OCI-LY1 (cell line): ENCODE data around the gene ELK4.

Source experiments
- H2AFZ ChIP-seq: fragments of 200-600 bp; sonication (generic), shearing (Covaris generic); 2 replicates; pipeline ENCODE4 v1.6.0; 2014; ENCODE audit warnings: antibody characterized with exemption, mild to moderate bottlenecking, low read length
- H3F3A ChIP-seq: fragments of 200-600 bp; sonication (generic), shearing (Covaris generic); 2 replicates; pipeline ENCODE4 v1.6.0; 2014; ENCODE audit warnings: mild to moderate bottlenecking, antibody characterized with exemption, low read length, moderate library complexity; ENCODE audit not compliant: insufficient read depth
- H3K27ac ChIP-seq: fragments of 200-600 bp; sonication (generic); 2 replicates; pipeline ENCODE4 v1.5.1; 2014; ENCODE audit warnings: low read length, mixed run types, mild to moderate bottlenecking, low read depth; ENCODE audit not compliant: poor library complexity, severe bottlenecking
- H3K27me3 ChIP-seq: fragments of 200-600 bp; sonication (generic); 2 replicates; pipeline ENCODE4 v1.6.0; 2014; ENCODE audit warnings: antibody characterized with exemption, mild to moderate bottlenecking, low read length, moderate library complexity; ENCODE audit not compliant: insufficient read depth
- H3K36me3 ChIP-seq: fragments of 200-600 bp; sonication (generic); 2 replicates; pipeline ENCODE4 v1.6.1; 2014; ENCODE audit warnings: mild to moderate bottlenecking, antibody characterized with exemption, low read length, moderate library complexity, mixed read lengths; ENCODE audit not compliant: insufficient read depth
- H3K4me1 ChIP-seq: fragments of 200-600 bp; sonication (generic); 2 replicates; pipeline ENCODE4 v1.5.1; 2014; ENCODE audit warnings: mild to moderate bottlenecking, low read length, moderate library complexity; ENCODE audit not compliant: insufficient read depth, severe bottlenecking
- H3K4me2 ChIP-seq: fragments of 200-600 bp; sonication (generic), shearing (Covaris generic); 2 replicates; pipeline ENCODE4 v1.6.1; 2014; ENCODE audit warnings: low read length
- H3K4me3 ChIP-seq: fragments of 200-600 bp; sonication (generic); 2 replicates; pipeline ENCODE4 v1.5.1; 2014; ENCODE audit warnings: low read length, low read depth, mild to moderate bottlenecking, mixed read lengths; ENCODE audit not compliant: poor library complexity, severe bottlenecking
- H3K79me2 ChIP-seq: fragments of 200-600 bp; shearing (Covaris generic); 2 replicates; pipeline ENCODE4 v1.6.1; 2016; ENCODE audit warnings: mixed run types, low read length, mixed read lengths; ENCODE audit not compliant: insufficient read depth
- H3K9ac ChIP-seq: fragments of 200-600 bp; sonication (generic), shearing (Covaris generic); 2 replicates; pipeline ENCODE4 v1.6.1; 2014; ENCODE audit warnings: mild to moderate bottlenecking, low read length, mixed read lengths
- H3K9me2 ChIP-seq: fragments of 200-600 bp; sonication (generic), shearing (Covaris generic); 2 replicates; pipeline ENCODE4 v1.6.1; 2014; ENCODE audit warnings: low read depth, mild to moderate bottlenecking, low read length, mixed read lengths
- H3K9me3 ChIP-seq: fragments of 200-600 bp; shearing (Covaris generic); 2 replicates; pipeline ENCODE4 v1.6.1; 2014; ENCODE audit warnings: low read length, mixed read lengths
- H4K20me1 ChIP-seq: fragments of 200-600 bp; sonication (generic), shearing (Covaris generic); 2 replicates; pipeline ENCODE4 v1.6.0; 2016; ENCODE audit warnings: mild to moderate bottlenecking, low read length; ENCODE audit not compliant: insufficient read depth
- CTCF ChIP-seq: fragments of 200-600 bp; sonication (generic), shearing (Covaris generic); IDR thresholded peaks from 2 replicates; pipeline ENCODE4 v1.5.1; 2017; ENCODE audit warnings: mild to moderate bottlenecking, antibody characterized with exemption, low read length, moderate library complexity, mixed read lengths
- EZH2 ChIP-seq: fragments of 200-600 bp; sonication (generic), shearing (Covaris generic); IDR thresholded peaks from 2 replicates; pipeline ENCODE4 v1.8.0; 2017; ENCODE audit warnings: borderline replicate concordance, mixed run types, mild to moderate bottlenecking, antibody characterized with exemption, low read length, moderate library complexity, mixed read lengths

ELK4 gene

GRCh38 chr1:205610901-205611466, 20.8 kb downstream of the ELK4 start:
- H3F3A ChIP-seq, result no peaks in the 10 kb centered on the region
- H3K36me3 ChIP-seq, result peaks cover 91% of the 10 kb centered on the region
- no peak overlapping the region for H3K27ac ChIP-seq
- H2AFZ ChIP-seq, result no peak overlapping the region
- H3K4me2 ChIP-seq, result no peak overlapping the region
- no peak for TF ChIP-seq EZH2
- TF ChIP-seq CTCF, result no peak
- no peaks in the 10 kb centered on the region for H4K20me1 ChIP-seq
- H3K79me2 ChIP-seq, result peaks cover 52% of the 10 kb centered on the region
- peaks cover 9% of the 10 kb centered on the region for H3K4me1 ChIP-seq
- no peak overlapping the region for H3K9ac ChIP-seq
- no peaks in the 10 kb centered on the region for H3K27me3 ChIP-seq
- H3K9me2 ChIP-seq, result no peaks in the 10 kb centered on the region
- H3K9me3 ChIP-seq, result no peaks in the 10 kb centered on the region
- H3K4me3 ChIP-seq, result no peak overlapping the region

GRCh38 chr1:205610036-205610435, 21.8 kb downstream of the ELK4 start:
- no peak for TF ChIP-seq EZH2

GRCh38 chr1:205604825-205605505, 26.8 kb downstream of the ELK4 start:
- Histone ChIP-seq H3K9ac (no peak overlapping the region), H3K27me3 (no peaks in the 10 kb centered on the region), H3K36me3 (peaks cover 68% of the 10 kb centered on the region), H3K4me2 (no peak overlapping the region), H3K4me1 (no peaks in the 10 kb centered on the region), H3F3A (peaks cover 3% of the 10 kb centered on the region; the same call in 1 of the 2 replicates), H3K79me2 (peaks cover 22% of the 10 kb centered on the region), H3K9me2 (no peaks in the 10 kb centered on the region), H3K27ac (peak overlapping the region; percentile 7), H4K20me1 (no peaks in the 10 kb centered on the region), H3K4me3 (no peak overlapping the region), H2AFZ (no peak overlapping the region), H3K9me3 (no peaks in the 10 kb centered on the region)
- TF ChIP-seq EZH2 (no peak), CTCF (no peak)

More at GRCh38 chr1:205610036-205610435, 21.8 kb downstream of the ELK4 start:
- H3F3A ChIP-seq, result 0 out of 2 replicates have a peak, but pooled peaks cover under 1% of the 10 kb centered on the region
- no peaks in the 10 kb centered on the region for H3K9me3 ChIP-seq
- no peaks in the 10 kb centered on the region for H3K27me3 ChIP-seq
- H3K4me2 ChIP-seq, result no peak overlapping the region
- H3K27ac ChIP-seq, result no peak overlapping the region
- H3K9me2 ChIP-seq, result no peaks in the 10 kb centered on the region
- H3K79me2 ChIP-seq, result peaks cover 52% of the 10 kb centered on the region
- no peak overlapping the region for H3K9ac ChIP-seq
- H3K4me3 ChIP-seq, result no peak overlapping the region
- peaks cover 9% of the 10 kb centered on the region for H3K4me1 ChIP-seq
- H2AFZ ChIP-seq, result no peak overlapping the region
- no peaks in the 10 kb centered on the region for H4K20me1 ChIP-seq
- H3K36me3 ChIP-seq, result peaks cover 91% of the 10 kb centered on the region
